HepG2 (cell line): ENCODE measurements around the gene TXN2. TPM values are rescaled to one million over a fixed set of nuclear protein-coding genes. Genes with fewer than 3 reads are reported as not detected.
A peak's percentile ranks its signal among the peaks of the same experiment; 100 is the strongest.

Source experiments
- CBX2 ChIP-seq, 2 experiments: fragments of 200-600 bp in 1 of 2; sonication (generic); formaldehyde crosslinking in 1 of 2; IDR thresholded peaks; 2 replicates each; pipeline versions ENCODE4 v1.7.0 to v1.8.1; 2018 to 2022; ENCODE audit warnings: low read depth in 2 of 2, low read length in 1 of 2, mild to moderate bottlenecking in 1 of 2, missing genetic modification reagents in 1 of 2
- ELF4 ChIP-seq: sonication (generic); formaldehyde crosslinking; IDR thresholded peaks from 2 replicates; pipeline ENCODE4 v1.5.0; 2020; ENCODE audit warnings: missing genetic modification reagents, mild to moderate bottlenecking, moderate library complexity, borderline replicate concordance
- GATA4 ChIP-seq: sonication (generic); IDR thresholded peaks from 2 replicates; pipeline ENCODE4 v1.6.1; 2016; ENCODE audit warnings: antibody characterized with exemption, low read depth, borderline replicate concordance
- HINFP ChIP-seq: sonication (generic); formaldehyde crosslinking; IDR thresholded peaks from 2 replicates; pipeline ENCODE4 v1.4.0; 2020; ENCODE audit warnings: low read depth, mild to moderate bottlenecking, missing genetic modification reagents
- HOXA3 ChIP-seq: sonication (generic); formaldehyde crosslinking; IDR thresholded peaks from 2 replicates; pipeline ENCODE4 v1.5.0; 2020; ENCODE audit warnings: missing genetic modification reagents
- KMT2B ChIP-seq: IDR thresholded peaks from 2 replicates; pipeline ENCODE4 v1.6.1; 2016; ENCODE audit warnings: missing genetic modification reagents, missing compliant biosample characterization
- POLR2AphosphoS2 ChIP-seq: IDR thresholded peaks from 2 replicates; pipeline ENCODE4 v1.6.1; 2011; ENCODE audit warnings: low read depth, low read length, improper control_type of control experiment
- SP2 ChIP-seq: sonication (generic); formaldehyde crosslinking; IDR thresholded peaks from 2 replicates; pipeline ENCODE4 v1.5.1; 2020; ENCODE audit warnings: mild to moderate bottlenecking, missing genetic modification reagents
- U2AF1 ChIP-seq: fragments of 200-400 bp; formaldehyde crosslinking; optimal IDR thresholded peaks from 2 replicates; pipeline ENCODE3; 2017; ENCODE audit warnings: mild to moderate bottlenecking, low read depth, low read length
- ZBTB26 ChIP-seq: IDR thresholded peaks from 2 replicates; pipeline ENCODE4 v1.6.1; 2016; ENCODE audit warnings: missing compliant biosample characterization, missing genetic modification reagents, borderline replicate concordance
- ZBTB33 ChIP-seq: sonication (generic); formaldehyde crosslinking; IDR thresholded peaks from 2 replicates; pipeline ENCODE4 v1.4.0; 2020; ENCODE audit warnings: missing genetic modification reagents
- ZBTB43 ChIP-seq: sonication (generic); formaldehyde crosslinking; conservative IDR thresholded peaks from 2 replicates; pipeline ENCODE4 v1.4.0; 2020; ENCODE audit warnings: missing genetic modification reagents
- ZMYM2 ChIP-seq: sonication (generic); formaldehyde crosslinking; IDR thresholded peaks from 2 replicates; pipeline ENCODE4 v1.8.0; 2022; ENCODE audit warnings: mild to moderate bottlenecking, missing genetic modification reagents
- ZNF235 ChIP-seq: sonication (generic); formaldehyde crosslinking; IDR thresholded peaks from 2 replicates; pipeline ENCODE4 v1.8.1; 2023; ENCODE audit warnings: mild to moderate bottlenecking, missing genetic modification reagents, borderline replicate concordance
- ZNF430 ChIP-seq: sonication (generic); formaldehyde crosslinking; IDR thresholded peaks from 2 replicates; pipeline ENCODE4 v1.9.0; 2021; ENCODE audit warnings: mild to moderate bottlenecking, missing genetic modification reagents
- ZNF619 ChIP-seq: sonication (generic); formaldehyde crosslinking; IDR thresholded peaks from 2 replicates; pipeline ENCODE4 v1.4.0; 2020; ENCODE audit warnings: mild to moderate bottlenecking, missing genetic modification reagents
- polyA plus RNA-seq, 8 experiments: library from polyadenylated mRNA; depleted of rRNA in 3 of 8; stranded (reverse) in 7 of 8; unstranded in 1 of 8; fragments of >200 nt; fragmentation: Illumina TruSeq in 4 of 8; extraction: Trizol in 4 of 8; gene quantifications; 2 replicates each; pipeline versions ENCODE4 v1.2.1 to v1.2.3, GENCODE V29; 2011 to 2016; ENCODE audit warnings: low read depth in 4 of 8, missing spikeins in 1 of 8, mixed read lengths in 1 of 8; ENCODE audit not compliant: insufficient read depth in 1 of 8
- total RNA-seq, 5 experiments: library from RNA; depleted of rRNA; stranded (reverse); fragments of >200 nt; fragmentation: Illumina TruSeq; extraction: Trizol; gene quantifications; 2 replicates each; pipeline ENCODE4 v1.2.3, GENCODE V29; 2016; ENCODE audit warnings: low read depth in 1 of 5
- TF ChIP-seq, protein P1 (sequence below): sonication (generic); formaldehyde crosslinking; IDR thresholded peaks from 2 replicates; pipeline ENCODE4 v1.4.0; 2020; ENCODE audit warnings: mild to moderate bottlenecking, missing genetic modification reagents
- TF ChIP-seq, protein P2 (sequence below): IDR thresholded peaks from 2 replicates; pipeline ENCODE4 v1.6.1; 2016; ENCODE audit warnings: missing compliant biosample characterization, missing genetic modification reagents, borderline replicate concordance

The TXN2 gene
- total and polyA plus RNA-seq, 2 of the 13 experiments (the other 11 are each of a cell fraction or from before 2014, with no cell fraction given) = 41.4 to 109 TPM

DNA sequence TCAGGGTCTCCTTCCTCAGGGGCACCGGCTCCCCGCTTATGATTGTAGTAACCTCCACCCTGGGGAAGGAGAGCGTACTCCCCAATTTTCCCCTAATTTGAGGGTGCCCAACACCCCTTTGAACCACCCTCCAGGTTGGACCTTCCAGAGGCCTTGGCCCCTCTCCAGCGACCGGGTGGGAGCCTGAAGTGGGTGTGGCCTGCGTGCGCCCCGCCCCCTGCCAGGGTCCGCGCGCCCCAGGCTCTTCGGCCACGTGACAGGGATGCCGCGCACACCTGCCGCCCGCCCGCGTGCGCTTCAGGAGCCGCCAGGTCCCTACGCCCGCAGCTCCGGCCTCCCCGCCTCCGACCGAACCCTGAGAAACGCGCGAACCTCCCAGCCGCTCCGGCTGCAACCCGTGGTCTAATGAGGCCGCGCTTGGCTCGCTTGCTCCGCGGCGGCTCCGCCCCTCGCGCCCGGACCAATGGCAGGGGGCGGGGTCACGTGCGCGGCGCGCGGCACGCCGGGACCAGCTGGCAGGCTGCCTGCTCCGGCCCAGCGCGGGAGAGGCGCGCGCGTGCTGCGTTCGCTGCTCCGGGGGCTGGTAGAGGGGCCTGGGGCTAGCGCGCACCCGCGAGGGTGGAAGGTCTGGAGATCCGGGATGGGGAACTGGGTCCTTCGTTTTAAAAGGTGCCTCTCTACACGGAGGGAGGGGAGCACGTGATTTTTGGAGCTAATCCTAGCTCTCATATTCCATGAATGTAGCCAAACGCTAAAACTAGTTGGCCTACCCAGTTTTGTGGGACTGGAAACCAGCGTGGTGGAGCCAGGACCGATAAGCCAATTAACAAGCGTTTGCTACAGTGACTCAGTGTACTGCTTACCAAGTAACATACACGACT is 25.4 kb upstream of the TXN2 start, which contains the start of gene FOXRED2 (continued):
- TF ChIP-seq HINFP (peak; percentile 82), POLR2AphosphoS2 (0 out of 2 replicates have a peak, but pooled peaks have one; percentile 38), ZNF619 (CRISPR knock-in tag) (peak; percentile 81; the same call in 1 of the 2 replicates), ZBTB43 (peak; percentile 95), KMT2B (0 out of 2 replicates have a peak, but pooled peaks have one; percentile 24), U2AF1 (peak; percentile 51), ELF4 (CRISPR knock-in tag) (no peak; the same call in 1 of the 2 replicates), ZMYM2 (peak; percentile 69; the same call in 1 of the 2 replicates), ZBTB26 (CRISPR knock-in tag) (peak; percentile 27; the same call in 1 of the 2 replicates), SP2 (no peak), ZNF430 (CRISPR knock-in tag) (peak; percentile 98), ZBTB33 (no peak), GATA4 (no peak), CBX2 (IDR thresholded peaks at IDR 0.05; ENCODE audit: low read depth, low read length) (no peak), CBX2 (CRISPR knock-in tag; IDR thresholded peaks at IDR 0.05; ENCODE audit: low read depth) (peak; percentile 86; the same call in 1 of the 2 replicates), ZNF235 (CRISPR knock-in tag) (peak; percentile 98), HOXA3 (CRISPR knock-in tag) (peak; percentile 90)
- TF ChIP-seq, protein P1, sequence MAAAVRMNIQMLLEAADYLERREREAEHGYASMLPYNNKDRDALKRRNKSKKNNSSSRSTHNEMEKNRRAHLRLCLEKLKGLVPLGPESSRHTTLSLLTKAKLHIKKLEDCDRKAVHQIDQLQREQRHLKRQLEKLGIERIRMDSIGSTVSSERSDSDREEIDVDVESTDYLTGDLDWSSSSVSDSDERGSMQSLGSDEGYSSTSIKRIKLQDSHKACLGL (CRISPR knock-in tag) = peak; percentile 97
- TF ChIP-seq, protein P2, sequence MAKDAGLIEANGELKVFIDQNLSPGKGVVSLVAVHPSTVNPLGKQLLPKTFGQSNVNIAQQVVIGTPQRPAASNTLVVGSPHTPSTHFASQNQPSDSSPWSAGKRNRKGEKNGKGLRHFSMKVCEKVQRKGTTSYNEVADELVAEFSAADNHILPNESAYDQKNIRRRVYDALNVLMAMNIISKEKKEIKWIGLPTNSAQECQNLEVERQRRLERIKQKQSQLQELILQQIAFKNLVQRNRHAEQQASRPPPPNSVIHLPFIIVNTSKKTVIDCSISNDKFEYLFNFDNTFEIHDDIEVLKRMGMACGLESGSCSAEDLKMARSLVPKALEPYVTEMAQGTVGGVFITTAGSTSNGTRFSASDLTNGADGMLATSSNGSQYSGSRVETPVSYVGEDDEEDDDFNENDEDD (CRISPR knock-in tag) = peak; percentile 99
